Stimulated activated CD8-positive, alpha-beta memory T cell treated with anti-CD3 and anti-CD28 coated beads, Interleukin-12 subunit alpha, Interleukin-12 subunit beta, amount 100 ng/mL, for 24 hours (primary cell): ENCODE data around the gene HS6ST2.
A peak's percentile ranks its signal among the peaks of the same experiment; 100 is the strongest.

Experiments used
- DNase-seq: peaks from one replicate; pipeline ENCODE4 v3.0.0-alpha.2; 2020; ENCODE audit errors: extremely low read depth

HS6ST2 gene

GRCh38 chrX:132673331-132673730, 285.1 kb downstream of the HS6ST2 start:
- no peak for DNase-seq

- no peak for DNase-seq
Measured at GRCh38 chrX:132671229-132671641, 287.2 kb downstream of the HS6ST2 start.

- no peak for DNase-seq
Measured at GRCh38 chrX:132669142-132669541, 289.3 kb downstream of the HS6ST2 start.

GRCh38 chrX:132668178-132668577, 290.3 kb downstream of the HS6ST2 start:
- DNase-seq = no peak

GRCh38 chrX:132665676-132666075, 292.8 kb downstream of the HS6ST2 start:
- no peak for DNase-seq

GRCh38 chrX:132664273-132664672, 294.2 kb downstream of the HS6ST2 start:
- no peak for DNase-seq

- DNase-seq = no peak
Measured at GRCh38 chrX:132662844-132663243, 295.6 kb downstream of the HS6ST2 start.

GRCh38 chrX:132657876-132658275, 300.6 kb downstream of the HS6ST2 start:
- DNase-seq = no peak

- DNase-seq = no peak
Measured at GRCh38 chrX:132652871-132653270, 305.6 kb downstream of the HS6ST2 start.

- DNase-seq = no peak
Measured at GRCh38 chrX:132651421-132652086, 306.9 kb downstream of the HS6ST2 start.

GRCh38 chrX:132648895-132649294, 309.5 kb downstream of the HS6ST2 start:
- DNase-seq = no peak

GRCh38 chrX:132639446-132639845, 319.0 kb downstream of the HS6ST2 start:
- DNase-seq = no peak

GRCh38 chrX:132638313-132638712, 320.1 kb downstream of the HS6ST2 start:
- DNase-seq = no peak

- DNase-seq = no peak
Measured at GRCh38 chrX:132636080-132636479, 322.3 kb downstream of the HS6ST2 start.

GRCh38 chrX:132634521-132634920, 323.9 kb downstream of the HS6ST2 start:
- DNase-seq = no peak

GRCh38 chrX:132631579-132632232, 326.7 kb downstream of the HS6ST2 start:
- no peak for DNase-seq

GRCh38 chrX:132624466-132624865, 334.0 kb downstream of the HS6ST2 start:
- no peak for DNase-seq

GRCh38 chrX:132623942-132624341, 334.5 kb downstream of the HS6ST2 start:
- no peak for DNase-seq

- DNase-seq = no peak
Measured at GRCh38 chrX:132623300-132623699, 335.1 kb downstream of the HS6ST2 start.

GRCh38 chrX:132622130-132622529, 336.3 kb downstream of the HS6ST2 start:
- DNase-seq = peak; percentile 20

- no peak for DNase-seq
Measured at GRCh38 chrX:132618810-132619209, 339.6 kb downstream of the HS6ST2 start.

- DNase-seq = peak; percentile 2
Measured at GRCh38 chrX:132615391-132616131, 342.9 kb downstream of the HS6ST2 start.

- DNase-seq = no peak
Measured at GRCh38 chrX:132614297-132614696, 344.1 kb downstream of the HS6ST2 start.
